Skeletal muscle tissue (tissue), 4 donors: ENCODE data around the gene SNORC. TPM values are rescaled to one million over a fixed set of nuclear protein-coding genes. Genes with fewer than 3 reads are reported as not detected.

ENCODE experiments used
- H3K27ac ChIP-seq: one replicate; pipeline ENCODE4 v1.7.0; 2013; ENCODE audit warnings: mild to moderate bottlenecking, low read depth, low read length, inconsistent platforms
- H3K27me3 ChIP-seq, 3 donors: one replicate each; pipeline ENCODE4 v1.7.0; 2013; ENCODE audit warnings: low read length in 3 of 3; ENCODE audit not compliant: control insufficient read depth in 3 of 3, insufficient read depth in 3 of 3
- H3K36me3 ChIP-seq, 3 donors: one replicate each; pipeline ENCODE4 v1.7.0; 2013; ENCODE audit warnings: low read length in 3 of 3; ENCODE audit not compliant: control insufficient read depth in 3 of 3, insufficient read depth in 3 of 3
- H3K4me1 ChIP-seq, 3 donors: one replicate each; pipeline ENCODE4 v1.7.0; 2013; ENCODE audit warnings: low read length in 3 of 3, mild to moderate bottlenecking in 3 of 3; ENCODE audit not compliant: control insufficient read depth in 3 of 3, insufficient read depth in 3 of 3
- H3K4me3 ChIP-seq, 3 donors: one replicate each; pipeline ENCODE4 v1.7.0; 2013; ENCODE audit warnings: low read length in 3 of 3
- H3K9ac ChIP-seq, 3 donors: one replicate each; pipeline ENCODE4 v1.7.0; 2013; ENCODE audit warnings: low read length in 3 of 3, mild to moderate bottlenecking in 3 of 3, moderate library complexity in 2 of 3, low read depth in 1 of 3
- H3K9me3 ChIP-seq, 3 donors: one replicate each; pipeline ENCODE4 v1.7.0; 2013; ENCODE audit warnings: low read length in 3 of 3; ENCODE audit not compliant: control insufficient read depth in 3 of 3
- total RNA-seq: library from RNA; depleted of rRNA; stranded (reverse); fragments of >200 nt; gene quantifications from one replicate; pipeline ENCODE4 v1.2.3, GENCODE V29; 2014
- donor health status: Osteomylitis.

The SNORC gene
- under 0.01 TPM for total RNA-seq

GRCh38 chr2:232870018-232870765 lies at the start of gene SNORC:
Gene SNORC (plus strand): TSS chr2:232870264. CDS start chr2:232870342, 78 bp downstream.
- H3K4me1 ChIP-seq, result peaks cover 0 to under 1% (median under 1%) of the 10 kb centered on the region in 3 donors
- no peaks in the 10 kb centered on the region for H3K36me3 ChIP-seq
- H3K27me3 ChIP-seq, result peaks cover 0 to 2% (median under 1%) of the 10 kb centered on the region in 3 donors
- no peak within 1 kb of the TSS for H3K9ac ChIP-seq
- no peaks in the 10 kb centered on the region for H3K9me3 ChIP-seq
- H3K4me3 ChIP-seq, result no peak within 1 kb of the TSS
- H3K27ac ChIP-seq, result no peak within 1 kb of the TSS

- Histone ChIP-seq H3K36me3 (peaks cover 21 to 49% (median 34%) of the 10 kb centered on the region in 3 donors), H3K9ac (no peak overlapping the region), H3K9me3 (no peaks in the 10 kb centered on the region), H3K27ac (no peak overlapping the region), H3K4me1 (no peaks in the 10 kb centered on the region), H3K27me3 (no peaks in the 10 kb centered on the region), H3K4me3 (no peak overlapping the region)
These were observed 40.1 kb upstream of the SNORC start for GRCh38 chr2:232829988-232830387.

GRCh38 chr2:232831496-232831895 lies 38.6 kb upstream of the SNORC start:
- H3K9me3 ChIP-seq, result no peaks in the 10 kb centered on the region
- no peaks in the 10 kb centered on the region for H3K27me3 ChIP-seq
- peaks cover 21 to 49% (median 35%) of the 10 kb centered on the region in 3 donors for H3K36me3 ChIP-seq
- H3K9ac ChIP-seq, result no peak overlapping the region
- peaks cover 0 to 4% (median 0%) of the 10 kb centered on the region in 3 donors for H3K4me1 ChIP-seq
- H3K27ac ChIP-seq, result no peak overlapping the region
- no peak overlapping the region for H3K4me3 ChIP-seq

- H3K27me3 ChIP-seq, result no peaks in the 10 kb centered on the region
These were observed 36.2 kb upstream of the SNORC start for GRCh38 chr2:232833830-232834229.

DNA sequence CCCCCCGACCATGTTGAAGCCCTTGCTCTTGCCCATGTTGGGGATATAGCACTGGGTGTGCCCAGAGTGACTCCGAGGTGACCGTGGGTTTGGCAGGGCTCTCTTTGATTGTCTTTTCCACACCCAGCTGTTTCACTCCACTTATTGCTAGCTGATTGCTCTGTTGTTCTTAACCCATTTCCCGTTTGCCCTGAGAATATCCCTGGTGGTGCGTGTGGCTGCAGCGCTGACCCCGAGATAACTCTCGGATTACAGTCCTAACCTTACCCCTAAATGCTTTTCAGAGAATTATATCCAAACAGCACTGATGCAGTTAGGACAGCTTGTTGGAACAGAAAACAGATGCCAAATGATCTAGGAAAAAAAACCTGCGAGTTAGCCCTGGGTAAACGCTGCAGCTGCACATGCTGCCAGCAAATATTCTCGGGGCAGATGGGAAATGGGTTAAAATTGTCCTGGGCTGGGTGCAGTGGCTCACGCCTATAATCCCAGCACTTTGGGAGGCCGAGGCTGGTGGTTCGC lies 34.3 kb upstream of the SNORC start:
- Histone ChIP-seq H3K4me3 (no peak overlapping the region), H3K9ac (peak overlapping the region in 1 of 3 donors; percentile 34), H3K27me3 (no peaks in the 10 kb centered on the region), H3K4me1 (peaks cover 4 to 5% (median 4%) of the 10 kb centered on the region in 3 donors), H3K27ac (no peak overlapping the region), H3K36me3 (peaks cover 29 to 57% (median 39%) of the 10 kb centered on the region in 3 donors), H3K9me3 (no peaks in the 10 kb centered on the region)

More at GRCh38 chr2:232833830-232834229, 36.2 kb upstream of the SNORC start:
- Histone ChIP-seq H3K4me1 (peaks cover 4 to 5% (median 4%) of the 10 kb centered on the region in 3 donors), H3K9me3 (no peaks in the 10 kb centered on the region), H3K9ac (no peak overlapping the region), H3K4me3 (no peak overlapping the region), H3K27ac (no peak overlapping the region), H3K36me3 (peaks cover 25 to 50% (median 28%) of the 10 kb centered on the region in 3 donors)

GRCh38 chr2:232836934-232837333 lies 33.1 kb upstream of the SNORC start:
- Histone ChIP-seq H3K4me3 (no peak overlapping the region), H3K9ac (no peak overlapping the region), H3K9me3 (no peaks in the 10 kb centered on the region), H3K4me1 (peaks cover 4 to 5% (median 4%) of the 10 kb centered on the region in 3 donors), H3K36me3 (peaks cover 27 to 48% (median 40%) of the 10 kb centered on the region in 3 donors), H3K27ac (no peak overlapping the region), H3K27me3 (no peaks in the 10 kb centered on the region)

- Histone ChIP-seq H3K4me1 (peaks cover 4 to 5% (median 4%) of the 10 kb centered on the region in 3 donors), H3K36me3 (peaks cover 18 to 40% (median 34%) of the 10 kb centered on the region in 3 donors), H3K9me3 (no peaks in the 10 kb centered on the region), H3K27me3 (no peaks in the 10 kb centered on the region), H3K4me3 (no peak overlapping the region), H3K9ac (no peak overlapping the region), H3K27ac (no peak overlapping the region)
These were observed 31.6 kb upstream of the SNORC start for GRCh38 chr2:232838406-232838874.

GRCh38 chr2:232839411-232840079 lies 30.5 kb upstream of the SNORC start:
- Histone ChIP-seq H3K27me3 (no peaks in the 10 kb centered on the region), H3K9ac (no peak overlapping the region), H3K36me3 (peaks cover 17 to 39% (median 31%) of the 10 kb centered on the region in 3 donors), H3K4me3 (no peak overlapping the region), H3K9me3 (no peaks in the 10 kb centered on the region), H3K27ac (no peak overlapping the region), H3K4me1 (peaks cover 4 to 5% (median 4%) of the 10 kb centered on the region in 3 donors)

GRCh38 chr2:232842689-232843088 lies 27.4 kb upstream of the SNORC start:
- peaks cover 24 to 53% (median 51%) of the 10 kb centered on the region in 3 donors for H3K36me3 ChIP-seq
- no peak overlapping the region for H3K4me3 ChIP-seq
- H3K9me3 ChIP-seq, result no peaks in the 10 kb centered on the region
- H3K27ac ChIP-seq, result no peak overlapping the region
- no peak overlapping the region for H3K9ac ChIP-seq
- H3K4me1 ChIP-seq, result peaks cover 3 to 5% (median 4%) of the 10 kb centered on the region in 3 donors
- H3K27me3 ChIP-seq, result no peaks in the 10 kb centered on the region
